Caco-2 (cell line): ENCODE measurements around the gene TMEM196. TPM values are rescaled to one million over a fixed set of nuclear protein-coding genes. Genes with fewer than 3 reads are reported as not detected.

Experiments used
- Bru-seq: library from RNA; stranded (reverse); fragments of 400-500 nt; gene quantifications from one replicate; lab custom pipeline; 2021; lab: Mats Ljungman, UMichigan
- BruChase-seq, 2 experiments: library from RNA; stranded (reverse); fragments of 400-500 nt; gene quantifications; one replicate each; lab custom pipeline; 2021; lab: Mats Ljungman, UMichigan
- BruUV-seq: library from RNA; stranded (reverse); fragments of 400-500 nt; replicated peaks from 2 replicates; lab custom pipeline; 2021; lab: Mats Ljungman, UMichigan
- CTCF ChIA-PET: fragments of 300-600 bp; sonication (Branson Sonifier 250); formaldehyde crosslinking; loops from one replicate; lab custom pipeline; 2022; ENCODE audit warnings: antibody characterized with exemption; lab: Charles Lee
- POLR2A ChIA-PET: fragments of 300-600 bp; sonication (Branson Sonifier 250); formaldehyde crosslinking; loops from one replicate; lab custom pipeline; 2022; ENCODE audit warnings: antibody characterized with exemption; lab: Charles Lee
- DNase-seq, 2 experiments: peaks; one replicate each; pipeline versions ENCODE4 v3.0.0 to v3.0.0-alpha.2; 2020 to 2022
- H3K27me3 ChIP-seq: replicated peaks from 2 replicates; pipeline ENCODE4 v1.6.0; 2011; ENCODE audit warnings: low read length; ENCODE audit not compliant: control insufficient read depth, insufficient read depth
- H3K36me3 ChIP-seq: 2 replicates; pipeline ENCODE4 v1.5.1; 2011; ENCODE audit warnings: low read length; ENCODE audit not compliant: control insufficient read depth, insufficient read depth
- H3K4me1 ChIP-seq: fragments of 250-450 bp; sonication (Bioruptor Pico); 2 replicates; pipeline ENCODE4 v1.5.1; 2020; ENCODE audit warnings: mild to moderate bottlenecking
- H3K4me3 ChIP-seq: 2 replicates; pipeline ENCODE4 v1.5.1; 2011; ENCODE audit warnings: low read depth, mild to moderate bottlenecking, control low read depth, low read length
- H3K9me3 ChIP-seq: fragments of 250-450 bp; sonication (Bioruptor Pico); 2 replicates; pipeline ENCODE4 v1.5.1; 2020; ENCODE audit warnings: mild to moderate bottlenecking, moderate library complexity
- H3K27ac Mint-ChIP-seq: one replicate; pipeline ENCODE4 v1.8.0; 2022; ENCODE audit warnings: mixed read lengths; ENCODE audit not compliant: unreplicated experiment
- H3K27me3 Mint-ChIP-seq: one replicate; pipeline ENCODE4 v1.8.0; 2022; ENCODE audit warnings: mixed read lengths; ENCODE audit not compliant: insufficient read depth, unreplicated experiment
- H3K36me3 Mint-ChIP-seq: one replicate; pipeline ENCODE4 v1.8.0; 2022; ENCODE audit warnings: mild to moderate bottlenecking, mixed read lengths; ENCODE audit not compliant: insufficient read depth, unreplicated experiment
- H3K4me1 Mint-ChIP-seq: one replicate; pipeline ENCODE4 v1.8.0; 2022; ENCODE audit warnings: low read depth, mixed read lengths; ENCODE audit not compliant: unreplicated experiment
- H3K4me3 Mint-ChIP-seq: one replicate; pipeline ENCODE4 v1.8.0; 2022; ENCODE audit warnings: mild to moderate bottlenecking, moderate library complexity, mixed read lengths; ENCODE audit not compliant: unreplicated experiment
- H3K9me3 Mint-ChIP-seq: one replicate; pipeline ENCODE4 v1.8.0; 2022; ENCODE audit warnings: mixed read lengths; ENCODE audit not compliant: unreplicated experiment
- intact Hi-C: fragments of 100-400 bp; cut with micrococcal nuclease; formaldehyde crosslinking; loops from one replicate; pipeline ENCODE4 v1.10.0; 2022; ENCODE audit not compliant: unreplicated experiment
- long read RNA-seq: library from polyadenylated mRNA; stranded (forward); transcript quantifications from one replicate; pipeline ENCODE4 v2.0.0, GENCODE V29; 2022
- total RNA-seq: library from RNA; stranded (reverse); gene quantifications from 2 replicates; pipeline ENCODE4 v1.2.3, GENCODE V29; 2022
- TF ChIP-seq, protein P1 (sequence below), 2 experiments: fragments of 200-600 bp in 1 of 2; IDR thresholded peaks; 1 replicate in 1 of 2; 2 replicates in 1 of 2; pipeline versions ENCODE4 v1.5.1 to v1.8.0; 2011 to 2022; ENCODE audit warnings: antibody characterized with exemption in 1 of 2, control low read depth in 1 of 2, inconsistent platforms in 1 of 2, low read depth in 1 of 2, low read length in 1 of 2, mild to moderate bottlenecking in 1 of 2, moderate library complexity in 1 of 2; ENCODE audit not compliant: insufficient read depth in 1 of 2, severe bottlenecking in 1 of 2, unreplicated experiment in 1 of 2

The TMEM196 gene
- total RNA-seq (not detected in 2 replicates), Bru-seq, nascent RNA (percentile 11 among the genes with signal in this experiment), BruChase-seq, experiment 1, labeled RNA remaining after a 2-hour chase (percentile 11 among the genes with signal in this experiment), BruChase-seq, experiment 2, labeled RNA remaining after a 6-hour chase (percentile 5 among the genes with signal in this experiment)
- long read RNA-seq, result 0 reads

GRCh38 chr7:19772841-19773760 is at the start of gene TMEM196:
Gene TMEM196, minus strand, starts transcription at chr7:19773617. Its CDS starts 921 bp downstream, at chr7:19772696.
- no peaks in the 10 kb centered on the region for H3K27me3 ChIP-seq
- peak; percentile 40 to 50 for DNase-seq
- BruUV-seq, result no TSS peak
- Mint-ChIP-seq H3K9me3 (no peaks in the 10 kb centered on the region), H3K27me3 (no peaks in the 10 kb centered on the region), H3K4me3 (peak within 1 kb of the TSS; percentile 73), H3K4me1 (no peaks in the 10 kb centered on the region), H3K36me3 (no peaks in the 10 kb centered on the region), H3K27ac (no peak within 1 kb of the TSS)
- H3K9me3 ChIP-seq, result no peaks in the 10 kb centered on the region
- ChIA-PET POLR2A (no interaction called here), CTCF (no interaction called here)
- H3K4me3 ChIP-seq, result peak within 1 kb of the TSS; percentile 18
- intact Hi-C loops, result loop anchor here (5.0 kb wide), 1 partner anchor 199 kb away; no protein-coding TSS in a partner anchor
- H3K36me3 ChIP-seq, result no peaks in the 10 kb centered on the region
- TF ChIP-seq, protein P1, sequence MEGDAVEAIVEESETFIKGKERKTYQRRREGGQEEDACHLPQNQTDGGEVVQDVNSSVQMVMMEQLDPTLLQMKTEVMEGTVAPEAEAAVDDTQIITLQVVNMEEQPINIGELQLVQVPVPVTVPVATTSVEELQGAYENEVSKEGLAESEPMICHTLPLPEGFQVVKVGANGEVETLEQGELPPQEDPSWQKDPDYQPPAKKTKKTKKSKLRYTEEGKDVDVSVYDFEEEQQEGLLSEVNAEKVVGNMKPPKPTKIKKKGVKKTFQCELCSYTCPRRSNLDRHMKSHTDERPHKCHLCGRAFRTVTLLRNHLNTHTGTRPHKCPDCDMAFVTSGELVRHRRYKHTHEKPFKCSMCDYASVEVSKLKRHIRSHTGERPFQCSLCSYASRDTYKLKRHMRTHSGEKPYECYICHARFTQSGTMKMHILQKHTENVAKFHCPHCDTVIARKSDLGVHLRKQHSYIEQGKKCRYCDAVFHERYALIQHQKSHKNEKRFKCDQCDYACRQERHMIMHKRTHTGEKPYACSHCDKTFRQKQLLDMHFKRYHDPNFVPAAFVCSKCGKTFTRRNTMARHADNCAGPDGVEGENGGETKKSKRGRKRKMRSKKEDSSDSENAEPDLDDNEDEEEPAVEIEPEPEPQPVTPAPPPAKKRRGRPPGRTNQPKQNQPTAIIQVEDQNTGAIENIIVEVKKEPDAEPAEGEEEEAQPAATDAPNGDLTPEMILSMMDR (IDR thresholded peaks at IDR 0.05; ENCODE audit: insufficient read depth in 1 of 2, low read depth in 1 of 2, low read length in 1 of 2, severe bottlenecking in 1 of 2, unreplicated experiment in 1 of 2), result no peak
- no peaks in the 10 kb centered on the region for H3K4me1 ChIP-seq

DNA sequence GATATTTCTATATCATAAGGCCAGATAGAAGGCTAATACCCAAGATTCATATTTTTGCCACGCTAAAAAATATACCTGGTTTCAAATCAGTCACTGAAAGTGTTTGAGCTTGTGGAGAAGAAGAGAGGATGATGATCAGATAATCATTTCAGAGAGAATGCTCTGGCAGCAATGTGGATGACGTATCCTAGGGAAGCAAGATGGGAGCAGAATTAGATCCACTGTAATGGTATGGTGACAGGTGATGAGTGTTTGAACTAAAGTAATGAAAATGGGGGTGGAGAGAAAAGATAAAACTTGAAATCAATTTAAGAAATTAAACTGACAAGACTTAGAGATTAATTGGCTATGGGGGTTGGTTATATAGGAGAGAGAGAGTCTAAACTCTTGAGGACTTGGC is 42.7 kb upstream of the TMEM196 start:
- H3K9me3 ChIP-seq, result no peaks in the 10 kb centered on the region
- H3K9me3 Mint-ChIP-seq, result no peaks in the 10 kb centered on the region
- TF ChIP-seq, protein P1 (IDR thresholded peaks at IDR 0.05; ENCODE audit: insufficient read depth in 1 of 2, low read depth in 1 of 2, low read length in 1 of 2, severe bottlenecking in 1 of 2, unreplicated experiment in 1 of 2), result no peak
- no TSS peak for BruUV-seq
- H3K27ac Mint-ChIP-seq, result no peak overlapping the region
- no peak overlapping the region for H3K4me3 Mint-ChIP-seq
- no peak overlapping the region for H3K4me3 ChIP-seq
- POLR2A ChIA-PET, result no interaction called here
- CTCF ChIA-PET, result no interaction called here
- no peaks in the 10 kb centered on the region for H3K36me3 ChIP-seq
- intact Hi-C loops, result no loop called here
- no peaks in the 10 kb centered on the region for H3K36me3 Mint-ChIP-seq
- no peaks in the 10 kb centered on the region for H3K27me3 ChIP-seq
- no peaks in the 10 kb centered on the region for H3K4me1 ChIP-seq
- H3K4me1 Mint-ChIP-seq, result peaks cover 8% of the 10 kb centered on the region
- H3K27me3 Mint-ChIP-seq, result no peaks in the 10 kb centered on the region
- DNase-seq, result no peak

DNA sequence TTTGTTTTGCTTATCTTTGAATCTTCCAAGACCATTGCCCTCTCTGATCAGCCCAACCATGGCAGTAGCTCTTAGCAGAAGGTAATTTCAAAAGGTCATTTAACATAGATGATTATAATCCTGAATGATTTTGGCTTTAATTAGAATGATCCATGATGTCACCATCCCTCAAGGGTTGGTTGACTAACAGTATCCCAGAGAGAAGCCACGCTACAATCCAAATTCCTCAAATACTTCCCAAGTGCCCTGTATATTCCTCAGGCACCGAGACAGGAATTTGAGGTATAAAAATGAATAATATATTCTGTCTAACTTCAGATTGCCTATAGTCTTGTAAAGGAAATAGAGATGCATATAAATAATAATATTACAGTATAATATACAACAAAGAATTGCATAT is 42.1 kb upstream of the TMEM196 start:
- H3K9me3 Mint-ChIP-seq, result no peaks in the 10 kb centered on the region
- CTCF ChIA-PET, result no interaction called here
- peaks cover 8% of the 10 kb centered on the region for H3K4me1 Mint-ChIP-seq
- Histone ChIP-seq H3K4me1 (no peaks in the 10 kb centered on the region), H3K36me3 (no peaks in the 10 kb centered on the region), H3K4me3 (no peak overlapping the region), H3K27me3 (no peaks in the 10 kb centered on the region), H3K9me3 (no peaks in the 10 kb centered on the region)
- DNase-seq, result no peak
- TF ChIP-seq, protein P1 (IDR thresholded peaks at IDR 0.05; ENCODE audit: insufficient read depth in 1 of 2, low read depth in 1 of 2, low read length in 1 of 2, severe bottlenecking in 1 of 2, unreplicated experiment in 1 of 2), result no peak
- H3K27ac Mint-ChIP-seq, result no peak overlapping the region
- H3K27me3 Mint-ChIP-seq, result no peaks in the 10 kb centered on the region
- H3K36me3 Mint-ChIP-seq, result no peaks in the 10 kb centered on the region
- H3K4me3 Mint-ChIP-seq, result no peak overlapping the region
- POLR2A ChIA-PET, result no interaction called here
- intact Hi-C loops, result no loop called here
- no TSS peak for BruUV-seq
